GM21576 (cell line): ENCODE results near the gene TTC36.
"Not testable (repeated sequence)": the region's sequence is repeated elsewhere in the genome, so short reads cannot be mapped to it uniquely, and the experiment has no call there.

Source experiments
- ATAC-seq: cut with Tn5 transposase; IDR thresholded peaks from one replicate; pipeline ENCODE4 v1.9.1; 2021; ENCODE audit warnings: mild to moderate bottlenecking, moderate library complexity; ENCODE audit not compliant: unreplicated experiment

The TTC36 gene

GRCh38 chr11:118527109-118527508 is at the start of gene TTC36:
Gene TTC36 (plus strand): TSS chr11:118527474. CDS start chr11:118527495, 21 bp downstream.
- no peak for ATAC-seq

- ATAC-seq: not testable (repeated sequence)
Observed at GRCh38 chr11:118481238-118481637, 46.0 kb upstream of the TTC36 start.

GRCh38 chr11:118484405-118484804 is 42.9 kb upstream of the TTC36 start:
- ATAC-seq: no peak

- ATAC-seq: no peak
Observed at GRCh38 chr11:118485273-118485672, 42.0 kb upstream of the TTC36 start.

- ATAC-seq: no peak
Observed at GRCh38 chr11:118488480-118489109, 38.7 kb upstream of the TTC36 start.

- no peak for ATAC-seq
Observed at GRCh38 chr11:118491041-118491440, 36.2 kb upstream of the TTC36 start.

DNA sequence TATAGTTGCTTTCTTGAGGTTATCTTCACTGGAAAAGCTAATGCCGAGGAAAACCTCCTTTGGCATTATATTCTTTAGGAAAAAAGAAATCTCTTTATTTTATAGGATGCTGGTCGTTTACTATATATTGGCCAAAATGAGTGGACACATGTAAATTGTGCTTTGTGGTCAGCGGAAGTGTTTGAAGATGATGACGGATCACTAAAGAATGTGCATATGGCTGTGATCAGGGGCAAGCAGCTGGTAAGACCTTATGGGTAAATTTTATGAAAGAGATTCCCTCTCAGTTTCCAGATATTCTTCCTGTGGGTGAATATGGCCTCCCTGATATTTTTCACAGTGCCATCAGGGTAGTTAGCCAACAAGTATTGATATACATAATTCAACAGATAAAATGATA is 29.4 kb upstream of the TTC36 start:
- ATAC-seq: no peak

GRCh38 chr11:118503216-118503615 is 24.1 kb upstream of the TTC36 start:
- ATAC-seq: no peak

- no peak for ATAC-seq
Observed at GRCh38 chr11:118511601-118512000, 15.7 kb upstream of the TTC36 start.

DNA sequence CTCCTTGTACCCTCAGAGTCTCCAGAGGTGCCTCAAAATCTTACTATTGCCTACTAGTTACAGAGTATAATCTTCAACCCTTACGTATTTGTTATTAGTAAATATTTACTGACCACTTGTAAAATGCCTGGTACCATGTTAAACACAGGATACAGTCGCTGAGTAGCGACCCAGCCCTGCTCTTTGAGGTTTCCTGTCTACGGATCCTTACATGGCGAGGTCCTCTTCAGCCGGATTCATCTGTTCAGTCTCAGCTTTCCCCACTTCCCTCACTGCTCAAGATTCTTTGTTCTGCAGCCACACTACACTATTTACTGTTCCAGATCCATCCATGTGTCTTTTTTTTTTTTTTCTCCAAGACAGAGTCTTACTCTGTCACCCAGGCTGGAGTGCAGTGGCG is 13.2 kb upstream of the TTC36 start:
- no peak for ATAC-seq

DNA sequence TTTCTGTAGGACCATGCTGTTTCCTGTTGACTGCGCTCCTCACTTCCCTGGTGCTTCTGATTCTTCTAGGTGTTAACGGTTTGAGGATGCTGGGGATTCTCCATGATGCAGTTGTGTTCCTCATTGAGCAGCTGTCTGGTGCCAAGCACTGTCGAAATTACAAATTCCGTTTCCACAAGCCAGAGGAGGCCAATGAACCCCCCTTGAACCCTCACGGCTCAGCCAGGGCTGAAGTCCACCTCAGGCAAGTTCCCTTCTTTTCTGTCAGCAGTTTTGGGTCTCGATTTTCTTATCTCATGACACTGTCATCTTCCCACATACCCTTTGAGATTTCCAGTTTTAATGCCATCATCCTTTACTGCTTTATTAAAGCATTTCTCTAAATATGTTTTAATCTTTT is 7.7 kb upstream of the TTC36 start:
- no peak for ATAC-seq

DNA sequence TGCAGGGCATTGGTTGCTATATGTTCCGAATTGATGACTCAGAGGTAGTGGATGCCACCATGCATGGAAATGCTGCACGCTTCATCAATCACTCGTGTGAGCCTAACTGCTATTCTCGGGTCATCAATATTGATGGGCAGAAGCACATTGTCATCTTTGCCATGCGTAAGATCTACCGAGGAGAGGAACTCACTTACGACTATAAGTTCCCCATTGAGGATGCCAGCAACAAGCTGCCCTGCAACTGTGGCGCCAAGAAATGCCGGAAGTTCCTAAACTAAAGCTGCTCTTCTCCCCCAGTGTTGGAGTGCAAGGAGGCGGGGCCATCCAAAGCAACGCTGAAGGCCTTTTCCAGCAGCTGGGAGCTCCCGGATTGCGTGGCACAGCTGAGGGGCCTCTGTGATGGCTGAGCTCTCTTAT is 5.4 kb upstream of the TTC36 start:
- no peak for ATAC-seq

- no peak for ATAC-seq
Observed at GRCh38 chr11:118522571-118523072, 4.7 kb upstream of the TTC36 start.

GRCh38 chr11:118524356-118524755 is 2.9 kb upstream of the TTC36 start:
- no peak for ATAC-seq

DNA sequence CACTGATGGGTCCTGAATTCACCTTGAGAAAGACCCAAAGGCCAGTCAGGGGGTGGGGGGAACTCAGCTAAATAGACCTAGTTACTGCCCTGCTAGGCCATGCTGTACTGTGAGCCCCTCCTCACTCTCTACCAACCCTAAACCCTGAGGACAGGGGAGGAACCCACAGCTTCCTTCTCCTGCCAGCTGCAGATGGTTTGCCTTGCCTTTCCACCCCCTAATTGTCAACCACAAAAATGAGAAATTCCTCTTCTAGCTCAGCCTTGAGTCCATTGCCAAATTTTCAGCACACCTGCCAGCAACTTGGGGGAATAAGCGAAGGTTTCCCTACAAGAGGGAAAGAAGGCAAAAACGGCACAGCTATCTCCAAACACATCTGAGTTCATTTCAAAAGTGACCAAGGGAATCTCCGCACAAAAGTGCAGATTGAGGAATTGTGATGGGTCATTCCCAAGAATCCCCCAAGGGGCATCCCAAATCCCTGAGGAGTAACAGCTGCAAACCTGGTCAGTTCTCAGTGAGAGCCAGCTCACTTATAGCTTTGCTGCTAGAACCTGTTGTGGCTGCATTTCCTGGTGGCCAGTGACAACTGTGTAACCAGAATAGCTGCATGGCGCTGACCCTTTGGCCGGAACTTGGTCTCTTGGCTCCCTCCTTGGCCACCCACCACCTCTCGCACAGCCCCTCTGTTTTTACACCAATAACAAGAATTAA is 2.4 kb upstream of the TTC36 start:
- ATAC-seq: no peak

GRCh38 chr11:118526688-118527087 is 586 bp upstream of the TTC36 start:
- ATAC-seq: no peak

DNA sequence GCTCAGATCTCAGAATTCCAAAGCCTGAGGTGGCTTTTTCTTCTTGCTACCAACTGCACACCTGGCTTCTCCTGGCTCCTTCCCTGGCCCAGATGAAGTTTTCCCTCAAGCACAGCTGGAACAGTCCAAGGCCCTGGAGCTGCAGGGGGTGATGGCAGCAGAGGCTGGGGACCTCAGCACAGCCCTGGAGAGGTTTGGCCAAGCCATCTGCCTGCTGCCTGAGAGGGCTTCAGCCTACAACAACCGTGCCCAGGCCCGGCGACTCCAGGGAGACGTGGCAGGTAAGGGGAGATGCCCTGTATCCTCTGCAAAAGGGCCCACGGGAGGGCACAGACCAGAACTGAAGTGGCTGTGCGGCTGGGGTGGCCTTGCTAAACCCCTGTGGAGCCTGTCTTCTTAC is 1.2 kb downstream of the TTC36 start:
- ATAC-seq: no peak

DNA sequence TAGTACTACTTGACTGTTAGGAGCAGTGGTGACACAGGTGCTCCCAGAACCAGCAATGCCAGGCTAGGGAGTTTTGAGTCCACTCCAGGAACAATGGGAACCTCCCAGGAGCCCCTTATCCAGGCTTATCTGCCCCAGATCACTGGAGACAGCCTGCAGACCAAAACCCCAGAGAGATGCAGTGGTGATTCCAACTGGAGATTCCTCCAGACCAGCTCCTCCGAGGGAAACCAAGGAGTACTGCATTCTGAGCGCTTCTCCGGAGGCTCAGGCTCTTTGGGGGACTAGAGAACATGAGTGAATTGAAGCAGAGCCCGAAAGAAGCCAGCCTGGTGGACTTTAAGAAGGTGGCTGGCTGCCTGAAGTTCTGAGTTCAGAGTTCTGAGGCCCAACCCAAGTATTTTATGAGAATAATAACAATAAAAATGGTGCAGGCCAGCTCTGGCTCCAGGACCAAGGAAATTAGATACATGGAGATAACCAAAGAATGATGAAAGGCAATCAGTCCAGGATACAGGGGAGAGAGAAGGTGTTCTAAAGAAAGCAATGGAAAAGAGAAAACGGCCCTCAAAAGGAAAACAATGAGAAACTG is 2.4 kb downstream of the TTC36 start:
- no peak for ATAC-seq

GRCh38 chr11:118530180-118530682 is 3.0 kb downstream of the TTC36 start:
- ATAC-seq: no peak

DNA sequence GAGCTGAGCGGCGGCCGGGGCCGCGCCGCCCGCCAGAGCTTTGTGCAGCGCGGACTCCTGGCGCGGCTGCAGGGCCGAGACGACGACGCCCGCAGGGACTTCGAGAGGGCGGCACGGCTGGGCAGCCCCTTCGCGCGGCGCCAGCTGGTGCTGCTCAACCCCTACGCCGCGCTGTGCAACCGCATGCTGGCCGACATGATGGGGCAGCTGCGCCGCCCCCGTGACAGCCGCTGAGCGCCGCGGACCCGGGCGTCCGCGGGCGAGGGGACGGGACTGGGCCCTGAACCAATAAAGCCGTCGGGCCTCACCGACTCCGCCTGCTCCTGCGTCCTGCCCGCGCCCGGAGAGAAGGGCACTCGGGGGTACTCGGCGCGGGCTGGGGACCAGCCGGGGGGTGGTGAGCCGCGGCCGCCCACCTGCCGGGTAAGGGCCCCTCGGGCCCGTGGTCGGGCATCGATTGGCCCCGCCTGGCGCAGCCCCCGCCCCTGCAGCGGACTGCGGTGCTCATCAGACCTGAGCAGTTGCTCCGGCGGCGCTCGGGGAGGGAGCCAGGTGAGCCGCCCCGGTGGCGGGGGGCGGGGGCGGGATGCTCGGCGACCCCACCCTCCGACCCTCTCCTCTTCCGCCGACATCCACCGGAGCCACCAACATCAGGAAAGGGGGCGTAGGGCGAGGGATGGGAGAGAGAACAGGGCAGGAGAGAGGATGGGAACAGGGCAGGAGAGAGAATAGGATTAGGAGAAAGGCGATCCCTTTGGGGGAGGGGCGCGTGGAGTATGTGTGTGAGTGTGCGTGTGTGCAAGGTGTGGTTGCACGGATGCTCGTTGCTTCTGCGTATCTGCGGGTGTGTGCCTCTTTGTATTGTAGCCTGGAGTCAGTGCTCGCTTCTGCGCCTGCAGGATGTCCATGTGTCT is 3.7 kb downstream of the TTC36 start, which contains the start of gene TMEM25:
Gene TMEM25 (plus strand): TSS at position 510 of the 914 bp plus-strand sequence. CDS start 610 bp downstream, outside the sequence.
- ATAC-seq: peak; percentile 56
